NCI-H524 treated with DMSO at 0.1 percent for 48 hours (cell line): Measurements from ENCODE around the gene PPWD1.
"Not testable (repeated sequence)": the region's sequence is repeated elsewhere in the genome, so short reads cannot be mapped to it uniquely, and the experiment has no call there.

Source experiments
- DNase-seq: peaks from one replicate; lab custom pipeline; 2025; lab: John Stamatoyannopoulos, UW

PPWD1 gene

GRCh38 chr5:65562731-65563701, at the start of gene PPWD1, which contains the start of gene CENPK:
Gene PPWD1 (plus strand): TSS chr5:65563296. CDS start chr5:65563311, 15 bp downstream.
Gene CENPK (minus strand): TSS chr5:65563168. CDS start chr5:65554907, 8,261 bp downstream.
- peak; percentile 66 for DNase-seq

- DNase-seq: no peak
These were observed 37.4 kb upstream of the PPWD1 start for GRCh38 chr5:65525726-65526125.

- DNase-seq: no peak
These were observed 32.2 kb upstream of the PPWD1 start for GRCh38 chr5:65530904-65531303.

GRCh38 chr5:65535529-65535987, 27.5 kb upstream of the PPWD1 start:
- DNase-seq: no peak

GRCh38 chr5:65539827-65540226, 23.3 kb upstream of the PPWD1 start:
- no peak for DNase-seq

- DNase-seq: no peak
These were observed 18.6 kb upstream of the PPWD1 start for GRCh38 chr5:65544473-65544872.

- DNase-seq: no peak
These were observed 17.0 kb upstream of the PPWD1 start for GRCh38 chr5:65546141-65546540.

- DNase-seq: no peak
These were observed 14.8 kb upstream of the PPWD1 start for GRCh38 chr5:65548281-65548680.

- no peak for DNase-seq
These were observed 9.2 kb upstream of the PPWD1 start for GRCh38 chr5:65553941-65554340.

GRCh38 chr5:65555287-65555686, 7.8 kb upstream of the PPWD1 start:
- DNase-seq: no peak

GRCh38 chr5:65556181-65556580, 6.9 kb upstream of the PPWD1 start:
- DNase-seq: no peak

GRCh38 chr5:65556718-65557117, 6.4 kb upstream of the PPWD1 start:
- DNase-seq: no peak

GRCh38 chr5:65563777-65564176, 681 bp downstream of the PPWD1 start:
- no peak for DNase-seq

GRCh38 chr5:65566505-65566904, 3.4 kb downstream of the PPWD1 start:
- DNase-seq: no peak

- no peak for DNase-seq
These were observed 7.6 kb downstream of the PPWD1 start for GRCh38 chr5:65570598-65571226.

GRCh38 chr5:65577141-65577540, 14.0 kb downstream of the PPWD1 start:
- DNase-seq: no peak

GRCh38 chr5:65588694-65589093, 25.6 kb downstream of the PPWD1 start:
- DNase-seq: no peak

- not testable (repeated sequence) for DNase-seq
These were observed 38.7 kb downstream of the PPWD1 start for GRCh38 chr5:65601761-65602160.

- no peak for DNase-seq
These were observed 48.4 kb downstream of the PPWD1 start for GRCh38 chr5:65611524-65611923.

- no peak for DNase-seq
These were observed 49.3 kb downstream of the PPWD1 start for GRCh38 chr5:65612298-65612907.

GRCh38 chr5:65620021-65620420, 56.9 kb downstream of the PPWD1 start:
- no peak for DNase-seq

- DNase-seq: not testable (repeated sequence)
These were observed 58.9 kb downstream of the PPWD1 start for GRCh38 chr5:65621961-65622360.

- no peak for DNase-seq
These were observed 60.4 kb downstream of the PPWD1 start for GRCh38 chr5:65623482-65623881.
